Gastrocnemius medialis (tissue), 4 donors: ENCODE data around the gene WNT9A. TPM values are rescaled to one million over a fixed set of nuclear protein-coding genes. Genes with fewer than 3 reads are reported as not detected.

ENCODE experiments used
- ATAC-seq, 2 donors: fragments of 150-250 bp; one replicate each; pipeline ENCODE4 v1.9.1; 2016
- DNase-seq, 2 donors: peaks; one replicate each; pipeline ENCODE4 v3.0.0-alpha.2; 2019
- H3K27ac ChIP-seq, 4 donors: fragments of 200-600 bp; sonication (generic); 1 replicate in 1 of 4; 2 replicates in 3 of 4; pipeline ENCODE4 v1.5.1; 2016 to 2018; ENCODE audit warnings: mild to moderate bottlenecking in 2 of 4, moderate library complexity in 1 of 4
- H3K27me3 ChIP-seq, 3 donors: fragments of 200-600 bp; sonication (generic) in 2 of 3; 1 replicate in 1 of 3; 2 replicates in 2 of 3; pipeline versions ENCODE4 v1.5.1 to v1.6.0; 2016 to 2019; ENCODE audit warnings: mild to moderate bottlenecking in 1 of 3, moderate library complexity in 1 of 3
- H3K36me3 ChIP-seq, 2 donors: fragments of 200-600 bp; sonication (generic) in 1 of 2; one replicate each; pipeline ENCODE4 v1.5.1; 2017 to 2018
- H3K4me1 ChIP-seq, 2 donors: fragments of 200-600 bp; sonication (generic) in 1 of 2; one replicate each; pipeline ENCODE4 v1.5.1; 2016 to 2017; ENCODE audit warnings: mild to moderate bottlenecking in 2 of 2
- H3K4me3 ChIP-seq, 4 donors: fragments of 200-600 bp; sonication (generic) in 3 of 4; 1 replicate in 1 of 4; 2 replicates in 3 of 4; pipeline ENCODE4 v1.5.1; 2016 to 2019; ENCODE audit warnings: mild to moderate bottlenecking in 2 of 4
- H3K9me3 ChIP-seq, 3 donors: fragments of 200-600 bp; sonication (generic) in 2 of 3; 1 replicate in 1 of 3; 2 replicates in 2 of 3; pipeline ENCODE4 v1.5.1; 2016 to 2019
- CTCF ChIP-seq, 5 experiments: fragments of 450-650 bp in 3 of 5; fragments of 200-600 bp in 2 of 5; sonication (generic) in 2 of 5; IDR thresholded peaks in 4 of 5; conservative IDR thresholded peaks in 1 of 5; 1 replicate in 4 of 5; 2 replicates in 1 of 5; pipeline ENCODE4 v1.5.1; 2016 to 2019; ENCODE audit warnings: antibody characterized with exemption in 5 of 5, mild to moderate bottlenecking in 3 of 5, moderate library complexity in 3 of 5
- POLR2A ChIP-seq, 2 donors: fragments of 450-650 bp; IDR thresholded peaks; one replicate each; pipeline ENCODE4 v1.6.1; 2017; ENCODE audit warnings: antibody characterized with exemption in 2 of 2, mild to moderate bottlenecking in 2 of 2, moderate library complexity in 2 of 2
- in situ Hi-C, 4 donors: fragments of 200-750 bp; cut with MboI; loops; one replicate each; pipeline versions ENCODE4 v1.15.0 to v1.8.0; 2017; ENCODE audit warnings: low sequenced_read_pairs in 4 of 4
- intact Hi-C: fragments of 100-400 bp; cut with DNase I; formaldehyde crosslinking; loops from one replicate; pipeline ENCODE4 v1.15.1; 2023; ENCODE audit warnings: low total_unique reads
- total RNA-seq, 4 donors: library from RNA; depleted of rRNA; stranded (reverse); fragments of >200 nt; gene quantifications; one replicate each; pipeline versions ENCODE4 v1.1.0 to v1.2.3, GENCODE V29; 2016

The WNT9A gene
- total RNA-seq, 4 donors from 2014 or later = 6.8 to 29.4 (median 15.5) TPM

- no peak for TF ChIP-seq CTCF (IDR thresholded peaks at IDR 0.05 in 4 of 5, conservative IDR thresholded peaks at IDR 0.05 in 1 of 5)
- no peak for TF ChIP-seq POLR2A (IDR thresholded peaks at IDR 0.05)
- peaks cover 0 to 11% of the 10 kb centered on the region in 2 donors for H3K36me3 ChIP-seq
- in situ Hi-C loops = no loop called here
- no peak overlapping the region for H3K27ac ChIP-seq
- H3K4me1 ChIP-seq = peaks cover 0 to 5% of the 10 kb centered on the region in 2 donors
- H3K9me3 ChIP-seq = no peaks in the 10 kb centered on the region
- no peaks in the 10 kb centered on the region for H3K27me3 ChIP-seq
- no peak for DNase-seq
- intact Hi-C loops = no loop called here
- H3K4me3 ChIP-seq = no peak overlapping the region
- no peak for ATAC-seq
Observed at GRCh38 chr1:227920896-227921295, 26.8 kb downstream of the WNT9A start.

- no peak for ATAC-seq
- Histone ChIP-seq H3K27ac (no peak overlapping the region), H3K36me3 (peaks cover 0 to 11% of the 10 kb centered on the region in 2 donors), H3K9me3 (no peaks in the 10 kb centered on the region), H3K27me3 (no peaks in the 10 kb centered on the region), H3K4me3 (no peak overlapping the region), H3K4me1 (peaks cover 0 to under 1% of the 10 kb centered on the region in 2 donors)
- intact Hi-C loops = no loop called here
- TF ChIP-seq CTCF (IDR thresholded peaks at IDR 0.05 in 4 of 5, conservative IDR thresholded peaks at IDR 0.05 in 1 of 5) (no peak), POLR2A (IDR thresholded peaks at IDR 0.05) (no peak)
- in situ Hi-C loops = no loop called here
- no peak for DNase-seq
Observed at GRCh38 chr1:227920426-227920825, 27.3 kb downstream of the WNT9A start.

- no peaks in the 10 kb centered on the region for H3K9me3 ChIP-seq
- intact Hi-C loops (no loop called here), in situ Hi-C loops (no loop called here)
- no peaks in the 10 kb centered on the region for H3K4me1 ChIP-seq
- TF ChIP-seq CTCF (IDR thresholded peaks at IDR 0.05 in 4 of 5, conservative IDR thresholded peaks at IDR 0.05 in 1 of 5) = no peak
- TF ChIP-seq POLR2A (IDR thresholded peaks at IDR 0.05) = no peak
- no peak overlapping the region for H3K27ac ChIP-seq
- no peak for DNase-seq
- no peak overlapping the region for H3K4me3 ChIP-seq
- H3K27me3 ChIP-seq = no peaks in the 10 kb centered on the region
- ATAC-seq = no peak
- H3K36me3 ChIP-seq = peaks cover 0 to 11% of the 10 kb centered on the region in 2 donors
Observed at GRCh38 chr1:227919906-227920305, 27.8 kb downstream of the WNT9A start.

GRCh38 chr1:227918736-227919135 is 29.0 kb downstream of the WNT9A start:
- Histone ChIP-seq H3K36me3 (peaks cover 0 to 11% of the 10 kb centered on the region in 2 donors), H3K27ac (no peak overlapping the region), H3K9me3 (no peaks in the 10 kb centered on the region), H3K4me1 (no peaks in the 10 kb centered on the region), H3K27me3 (no peaks in the 10 kb centered on the region), H3K4me3 (no peak overlapping the region)
- DNase-seq (no peak), ATAC-seq (no peak)
- in situ Hi-C loops (no loop called here), intact Hi-C loops (no loop called here)
- TF ChIP-seq POLR2A (IDR thresholded peaks at IDR 0.05) (no peak), CTCF (IDR thresholded peaks at IDR 0.05 in 4 of 5, conservative IDR thresholded peaks at IDR 0.05 in 1 of 5) (no peak)

- in situ Hi-C loops (no loop called here), intact Hi-C loops (no loop called here)
- ATAC-seq (no peak), DNase-seq (no peak)
- Histone ChIP-seq H3K9me3 (no peaks in the 10 kb centered on the region), H3K27me3 (no peaks in the 10 kb centered on the region), H3K27ac (no peak overlapping the region), H3K4me3 (no peak overlapping the region), H3K36me3 (peaks cover 0 to 11% of the 10 kb centered on the region in 2 donors), H3K4me1 (no peaks in the 10 kb centered on the region)
- no peak for TF ChIP-seq CTCF (IDR thresholded peaks at IDR 0.05 in 4 of 5, conservative IDR thresholded peaks at IDR 0.05 in 1 of 5)
- no peak for TF ChIP-seq POLR2A (IDR thresholded peaks at IDR 0.05)
Observed at GRCh38 chr1:227918083-227918700, 29.5 kb downstream of the WNT9A start.
